T-helper 2 cell treated with Interferon-gamma antibody and Interleukin-4, amounts not matched to agents 100 ng/mL and 5 ng/mL, for 36 hours (primary cell): Measurements from ENCODE around the gene ARRDC1. TPM values are rescaled to one million over a fixed set of nuclear protein-coding genes. Genes with fewer than 3 reads are reported as not detected.
"Not testable (repeated sequence)": the region's sequence is repeated elsewhere in the genome, so short reads cannot be mapped to it uniquely, and the experiment has no call there.

Experiments used
- intact Hi-C: fragments of 100-400 bp; cut with micrococcal nuclease; formaldehyde crosslinking; loops from one replicate; pipeline ENCODE4 v1.15.1; 2023
- total RNA-seq: library from RNA; stranded (reverse); gene quantifications from 2 replicates; pipeline ENCODE4 v1.2.3, GENCODE V29; 2022

ARRDC1 gene
- 67.4 and 72.5 TPM in 2 replicates for total RNA-seq

- intact Hi-C loops = loop anchor here (1.0 to 5.0 kb wide), 7 partner anchors 13 to 813 kb away; partner anchors contain the start of genes DPH7, EXD3, MRPL41 and NOXA1
These were observed at the start of gene ARRDC1 for GRCh38 chr9:137605121-137606004. TSS of gene ARRDC1 (plus strand) at chr9:137605686. CDS start at chr9:137605718, 32 bp downstream.

DNA sequence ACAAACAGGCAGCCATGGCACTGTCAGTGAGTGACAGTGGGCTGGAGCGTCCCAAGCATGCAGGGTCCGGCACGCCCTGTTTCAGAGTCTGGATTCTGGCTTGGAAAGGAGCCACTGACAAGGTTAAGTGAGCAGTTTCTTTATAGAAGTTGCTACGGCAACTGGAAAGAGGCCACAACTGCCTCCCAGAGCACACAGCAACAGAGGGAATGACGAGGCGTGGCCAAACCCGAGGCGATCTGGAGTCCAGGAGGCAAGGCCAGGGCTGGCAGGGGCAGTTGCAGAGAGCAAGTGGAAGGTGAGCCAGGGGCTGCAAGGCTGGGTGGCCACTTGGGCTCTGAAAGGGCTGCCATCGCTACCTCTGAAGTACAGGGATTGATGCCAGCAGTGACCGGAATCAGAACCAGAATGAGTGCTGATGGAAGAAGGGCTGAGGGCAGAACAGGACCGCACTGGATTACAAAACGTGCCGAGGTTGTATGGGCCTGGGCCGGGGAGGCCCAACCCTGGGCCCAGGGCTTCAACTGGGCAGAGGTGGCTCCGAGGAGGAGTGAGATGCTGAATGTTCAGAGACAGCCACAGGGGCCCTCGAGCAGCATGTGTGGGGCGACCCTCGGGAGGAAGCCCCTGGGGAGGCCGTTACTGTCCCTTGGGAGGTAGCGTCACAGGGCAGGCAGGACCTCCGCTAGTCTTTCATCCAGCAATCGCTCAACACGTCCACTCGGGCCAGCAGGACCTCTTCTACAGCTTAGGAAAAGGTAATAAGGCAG lies 49.2 kb upstream of the ARRDC1 start:
- intact Hi-C loops = no loop called here

GRCh38 chr9:137558127-137558526 lies 47.4 kb upstream of the ARRDC1 start:
- intact Hi-C loops = no loop called here

- intact Hi-C loops = no loop called here
These were observed 41.4 kb upstream of the ARRDC1 start for GRCh38 chr9:137564134-137564533.

DNA sequence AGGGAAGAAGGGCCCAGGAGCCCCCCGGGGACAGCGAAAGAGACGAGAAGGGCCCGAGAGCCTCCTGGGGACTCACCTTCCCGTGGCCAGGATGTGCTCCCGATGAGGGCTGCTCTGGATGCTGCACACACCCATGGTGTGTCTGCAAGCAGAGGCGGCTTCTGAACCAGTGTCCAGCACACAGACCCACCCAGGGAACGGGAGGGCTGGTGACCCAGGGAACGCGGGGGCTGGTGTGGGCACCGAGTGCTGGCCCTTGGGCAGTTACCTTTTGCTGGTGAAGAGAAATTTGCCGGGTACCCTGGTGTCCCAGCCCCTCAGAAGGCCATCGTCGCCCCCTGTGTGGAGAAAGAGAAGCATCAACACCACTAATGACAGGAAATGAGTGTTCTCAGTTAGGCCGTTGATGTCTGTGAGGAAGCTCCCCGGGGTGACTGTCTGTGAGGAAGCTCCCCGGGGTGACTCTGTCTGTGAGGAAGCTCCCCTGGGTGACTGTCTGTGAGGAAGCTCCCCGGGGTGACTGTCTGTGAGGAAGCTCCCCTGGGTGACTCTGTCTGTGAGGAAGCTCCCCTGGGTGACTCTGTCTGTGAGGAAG lies 40.6 kb upstream of the ARRDC1 start:
- intact Hi-C loops = no loop called here

GRCh38 chr9:137568445-137568844 lies 37.0 kb upstream of the ARRDC1 start:
- intact Hi-C loops = not testable (repeated sequence)

GRCh38 chr9:137569609-137570203 lies 35.8 kb upstream of the ARRDC1 start:
- intact Hi-C loops = no loop called here

- intact Hi-C loops = no loop called here
These were observed 34.9 kb upstream of the ARRDC1 start for GRCh38 chr9:137570566-137570965.

- intact Hi-C loops = no loop called here
These were observed 31.3 kb upstream of the ARRDC1 start for GRCh38 chr9:137574192-137574591.

GRCh38 chr9:137575364-137575715 lies 30.1 kb upstream of the ARRDC1 start:
- intact Hi-C loops = no loop called here

DNA sequence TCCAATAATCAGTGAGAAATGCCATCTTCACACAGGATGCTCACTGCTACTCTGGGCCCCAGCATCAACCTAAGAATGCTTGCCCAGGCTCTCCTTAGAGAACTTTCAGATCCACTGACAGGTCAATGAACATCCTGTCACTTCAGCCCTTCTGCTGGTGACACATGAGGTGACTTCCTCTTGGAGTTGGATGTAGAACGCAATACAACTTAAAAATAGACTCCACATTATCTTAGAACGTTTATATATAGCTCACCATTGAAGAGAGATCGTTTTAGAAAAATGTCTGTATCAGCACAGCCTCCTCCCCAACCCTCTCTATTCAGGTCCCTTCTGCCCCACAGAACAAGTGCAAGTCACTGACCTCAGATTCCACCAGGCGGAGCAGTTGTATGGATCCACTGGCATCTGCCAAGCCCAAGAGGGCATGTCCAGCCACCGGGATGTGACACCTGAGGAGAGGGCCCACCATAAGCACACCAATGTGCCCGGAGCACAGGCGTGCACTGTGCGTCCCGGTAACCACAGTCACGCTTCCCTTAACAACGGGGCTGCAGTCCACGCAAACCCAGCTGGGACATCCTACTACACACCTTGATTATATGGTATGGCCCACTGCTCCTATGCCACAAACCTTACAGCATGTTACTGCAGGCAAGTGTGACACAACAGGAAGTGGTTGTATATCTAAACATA lies 29.6 kb upstream of the ARRDC1 start:
- intact Hi-C loops = no loop called here

GRCh38 chr9:137578518-137579258 lies 26.8 kb upstream of the ARRDC1 start, which contains the start of gene DPH7:
TSS of gene DPH7 (minus strand) at chr9:137578925. CDS start at chr9:137578777, 148 bp downstream.
- intact Hi-C loops = loop anchor here (1.0 kb wide), 3 partner anchors 12 to 40 kb away; partner anchors contain the start of genes ARRDC1 and ZMYND19

GRCh38 chr9:137579259-137579604 lies 26.3 kb upstream of the ARRDC1 start:
- intact Hi-C loops = loop anchor here (1.0 kb wide), 1 partner anchor 11 kb away; the partner anchor contains the start of gene ZMYND19

- intact Hi-C loops = no loop called here
These were observed 25.1 kb upstream of the ARRDC1 start for GRCh38 chr9:137580209-137580953.

DNA sequence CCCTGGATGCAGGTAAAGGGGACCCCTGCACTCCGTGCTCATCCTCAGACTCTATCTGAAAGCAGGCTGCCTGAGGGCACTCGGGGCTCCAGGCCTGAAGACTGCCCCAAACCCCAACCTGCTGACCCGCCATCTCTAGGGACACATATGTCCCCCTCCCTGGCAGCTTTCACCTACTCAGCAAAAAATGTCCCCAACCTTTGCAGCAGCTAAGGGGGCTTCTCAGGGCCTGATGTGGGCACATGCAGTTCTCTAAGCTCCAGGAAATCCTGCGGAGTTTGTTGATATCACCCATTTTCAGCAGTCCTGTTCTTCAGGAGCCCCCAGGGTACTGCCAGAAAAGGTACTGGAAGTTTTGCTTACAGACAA lies 24.5 kb upstream of the ARRDC1 start:
- intact Hi-C loops = no loop called here

DNA sequence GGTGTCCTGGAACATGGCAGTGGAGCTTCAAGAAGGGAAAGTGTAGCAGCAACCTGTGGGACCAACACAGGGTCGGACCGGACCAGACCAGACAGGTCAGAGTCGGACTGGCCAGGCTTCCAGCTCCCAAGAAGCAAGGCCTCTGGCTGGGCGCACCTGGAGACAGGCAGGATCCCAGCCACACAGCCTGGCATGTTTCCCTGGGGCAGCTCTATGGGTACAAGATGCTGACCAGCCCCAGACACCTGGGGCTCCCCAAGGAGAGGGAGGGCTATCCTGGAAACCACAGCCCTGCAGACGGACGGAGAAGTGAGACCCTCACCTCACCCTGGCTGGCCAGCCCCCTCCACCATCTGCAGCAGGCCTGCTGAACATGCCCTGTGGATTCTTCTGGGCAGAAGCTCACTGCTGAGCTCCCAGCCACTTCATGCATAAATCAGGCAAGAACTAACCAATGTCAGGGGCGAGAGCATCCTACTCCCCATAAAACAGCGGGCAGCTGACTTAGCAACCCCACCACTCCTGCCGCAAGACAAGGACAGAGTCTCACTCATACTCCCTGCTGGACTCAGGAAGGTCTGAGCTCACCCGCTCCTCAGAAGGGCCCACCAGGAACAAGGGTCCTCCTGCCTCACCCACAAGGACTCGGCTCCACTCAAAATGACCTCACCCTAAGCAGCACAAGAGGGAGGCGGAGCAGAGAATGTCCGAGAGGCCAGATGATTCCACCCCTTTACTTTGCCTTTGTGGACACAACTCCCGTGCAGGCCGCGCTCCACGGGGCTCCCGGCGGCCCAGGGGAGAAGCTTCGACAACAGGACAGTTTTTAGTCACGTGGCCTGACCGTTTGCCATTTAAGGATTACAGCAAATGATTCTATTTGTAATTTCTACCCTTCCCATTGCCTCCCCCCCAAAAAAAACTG lies 23.9 kb upstream of the ARRDC1 start:
- intact Hi-C loops = no loop called here

DNA sequence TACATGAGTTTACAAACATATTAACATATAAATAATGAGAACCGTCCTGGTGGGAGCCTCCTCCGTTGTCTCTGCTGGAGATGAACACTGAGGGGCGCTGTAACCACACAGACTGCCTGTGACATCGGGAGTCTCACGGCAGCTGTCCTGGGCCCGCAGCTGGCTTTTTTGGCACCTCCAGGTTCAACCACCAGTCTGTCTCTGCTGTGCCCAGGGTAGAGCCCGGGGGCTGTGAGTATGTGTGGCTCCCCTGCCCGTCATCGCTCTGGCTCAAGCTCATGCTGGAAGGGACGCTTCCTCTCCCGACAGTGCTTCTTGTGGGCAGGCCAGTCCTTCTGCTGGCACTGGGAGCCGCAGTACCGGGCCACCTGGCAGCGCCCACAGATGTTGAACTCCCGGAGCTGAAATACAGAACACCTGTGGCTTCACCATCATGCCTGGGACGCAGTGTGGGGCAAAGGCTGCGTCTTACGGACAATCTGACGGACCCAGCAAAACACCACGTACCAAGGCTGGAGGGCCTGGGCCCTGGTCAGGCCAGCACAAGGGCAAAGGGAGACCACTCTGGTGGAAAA lies 23.1 kb upstream of the ARRDC1 start:
- intact Hi-C loops = no loop called here

DNA sequence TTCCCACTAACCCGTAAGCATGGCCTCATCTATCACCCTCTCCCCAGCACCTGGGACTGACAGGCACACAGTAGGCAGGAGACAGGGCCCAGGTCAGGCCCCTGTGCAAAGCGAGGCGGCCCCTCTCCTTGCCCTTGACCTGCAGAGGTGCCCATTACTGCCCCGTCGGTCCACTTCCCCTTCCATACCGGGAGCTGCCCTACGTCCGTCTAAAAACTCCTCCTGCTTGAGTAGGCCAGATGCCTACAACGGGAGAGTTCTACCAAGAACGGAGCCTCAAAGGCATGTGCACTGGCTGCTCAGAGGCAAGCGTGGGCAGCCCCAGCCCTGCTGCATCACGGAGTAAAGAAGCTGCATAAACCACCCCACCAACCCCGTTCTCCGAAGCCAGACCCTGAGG lies 22.1 kb upstream of the ARRDC1 start:
- intact Hi-C loops = no loop called here
